GM19463 (cell line): ENCODE data around the gene DNHD1.

Experiments
- ATAC-seq: cut with Tn5 transposase; IDR thresholded peaks from one replicate; pipeline ENCODE4 v1.9.1; 2021; ENCODE audit warnings: mild to moderate bottlenecking, moderate library complexity; ENCODE audit not compliant: unreplicated experiment

The DNHD1 gene

GRCh38 chr11:6530848-6531247, 33.8 kb downstream of the DNHD1 start:
- ATAC-seq: no peak

DNA sequence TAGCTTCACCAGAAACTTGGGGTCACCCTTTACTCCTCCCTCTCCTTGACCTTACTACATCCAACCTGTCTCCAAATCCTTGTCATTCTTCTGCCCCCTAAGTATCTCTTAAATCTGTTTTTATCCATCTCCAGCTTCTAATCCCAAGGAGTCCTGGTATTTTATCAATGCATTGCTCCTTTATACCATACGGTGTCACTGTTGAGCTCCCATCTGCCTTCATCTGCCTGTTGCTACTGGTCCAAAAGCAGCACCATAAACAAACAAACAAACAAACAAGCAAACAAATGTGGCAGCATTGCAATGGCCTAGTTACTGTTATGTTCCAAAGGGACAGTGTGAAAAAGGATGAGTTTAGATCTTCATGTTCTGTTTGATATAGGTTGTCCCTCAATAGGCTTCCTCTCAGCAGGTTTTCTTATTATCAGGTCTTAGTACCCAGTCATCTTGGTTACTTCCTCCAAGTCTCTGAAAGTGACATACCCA, 34.2 kb downstream of the DNHD1 start:
- ATAC-seq: no peak

DNA sequence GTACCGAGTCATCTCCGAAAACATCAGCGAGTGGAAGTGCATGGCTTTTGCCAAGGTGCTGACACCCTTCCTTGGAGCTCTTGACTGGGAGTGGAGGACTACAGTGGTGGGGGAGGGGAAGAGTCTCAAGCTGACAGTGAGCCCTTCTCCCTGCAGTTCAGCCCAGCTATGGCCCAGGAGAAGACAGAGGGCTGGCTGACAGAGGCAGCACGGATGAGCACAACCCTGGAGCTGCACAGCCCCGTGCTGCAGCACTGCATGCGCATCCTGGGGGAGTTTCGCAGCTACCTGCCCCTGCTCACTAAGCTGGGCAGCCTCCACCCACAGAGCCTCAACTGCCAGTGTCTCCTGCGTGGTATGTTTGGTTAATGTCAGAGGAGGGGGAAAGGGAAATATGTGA, 41.4 kb downstream of the DNHD1 start:
- no peak for ATAC-seq

GRCh38 chr11:6538945-6539344, 41.9 kb downstream of the DNHD1 start:
- no peak for ATAC-seq

DNA sequence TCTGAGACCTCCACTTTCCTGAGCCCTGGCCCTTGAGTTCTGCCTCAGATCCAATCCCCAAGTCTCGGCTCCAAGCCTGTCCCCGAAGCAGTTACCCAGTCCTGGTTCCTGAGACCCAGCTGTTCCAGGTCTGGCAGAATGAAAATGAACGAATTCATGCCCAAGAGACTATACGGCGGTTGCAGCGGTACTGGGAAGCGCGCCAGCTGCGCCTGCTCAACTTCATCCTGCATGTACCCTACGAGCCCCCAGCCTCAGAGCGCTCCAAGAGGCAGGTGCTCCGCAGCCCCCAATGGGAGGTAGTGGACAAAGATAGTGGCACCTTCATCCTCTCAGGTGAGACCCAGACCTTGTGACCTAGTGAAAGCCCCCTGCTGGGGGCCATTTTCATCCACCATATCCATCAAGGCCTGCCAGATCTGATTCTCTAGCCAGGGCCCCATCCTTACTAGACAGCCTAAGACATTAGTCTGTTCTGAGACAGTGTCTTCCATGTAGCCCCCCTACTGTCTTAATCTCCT, 42.7 kb downstream of the DNHD1 start:
- ATAC-seq: no peak

GRCh38 chr11:6541356-6541755, 44.3 kb downstream of the DNHD1 start:
- no peak for ATAC-seq

DNA sequence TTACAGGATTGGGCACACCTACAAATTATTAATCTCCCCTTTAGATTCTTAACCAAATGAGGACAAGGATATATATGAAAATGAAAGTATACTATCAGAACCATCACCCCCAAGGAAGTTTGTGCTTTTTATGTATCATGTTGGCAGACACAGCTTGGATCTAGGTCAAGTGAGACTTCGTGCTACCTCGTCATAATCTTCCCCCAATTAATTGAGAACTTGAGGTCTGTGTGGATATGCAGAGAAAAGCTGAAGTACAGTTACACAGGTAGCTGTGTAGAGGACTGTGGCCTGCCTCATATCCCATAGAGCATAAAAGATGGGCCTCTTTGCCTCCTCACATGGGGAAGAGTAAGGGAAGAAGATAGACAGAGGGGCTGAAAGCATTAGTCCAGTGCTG, 45.6 kb downstream of the DNHD1 start:
- no peak for ATAC-seq

DNA sequence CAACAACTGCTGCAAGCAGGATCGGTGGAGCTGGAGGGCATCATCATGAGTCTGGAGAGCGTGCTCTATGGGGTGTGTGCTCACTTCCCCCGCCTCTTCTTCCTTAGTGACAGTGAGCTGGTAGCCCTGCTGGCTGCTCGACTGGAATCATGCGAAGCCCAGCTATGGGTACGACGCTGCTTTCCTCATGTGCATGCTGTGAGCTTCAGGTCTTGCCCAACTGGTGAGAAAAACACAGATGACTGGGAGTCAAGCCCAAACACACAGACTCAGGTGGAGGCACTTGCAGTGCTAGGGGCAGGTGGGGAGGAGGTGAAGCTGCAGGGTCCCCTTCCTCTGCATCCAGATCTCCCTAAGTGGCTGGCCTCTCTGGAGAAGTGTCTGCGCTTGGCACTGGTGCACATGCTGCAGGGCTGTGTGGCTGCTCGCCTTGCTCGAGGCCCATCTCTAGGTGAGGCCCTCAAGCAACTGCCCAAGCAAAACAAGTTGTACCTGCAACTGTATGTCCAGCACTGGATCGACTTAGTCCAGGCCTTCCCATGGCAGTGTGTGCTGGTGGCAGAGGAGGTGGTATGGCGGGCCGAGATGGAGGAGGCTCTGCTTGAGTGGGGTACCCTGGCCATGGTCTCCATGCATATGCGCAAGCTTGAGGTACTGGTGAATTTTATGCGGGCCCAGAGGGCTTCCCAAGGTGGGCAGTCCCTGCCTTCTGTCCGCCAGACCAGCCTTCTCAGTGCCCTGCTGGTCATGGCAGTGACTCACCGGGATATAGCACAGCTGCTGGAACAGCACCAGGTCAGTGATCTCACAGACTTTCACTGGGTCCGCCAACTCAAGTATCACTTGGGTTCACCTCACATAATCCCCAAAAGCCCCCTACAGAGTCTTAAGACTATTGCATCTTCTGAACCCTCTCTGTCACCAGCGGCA, 48.1 kb downstream of the DNHD1 start:
- ATAC-seq: no peak

DNA sequence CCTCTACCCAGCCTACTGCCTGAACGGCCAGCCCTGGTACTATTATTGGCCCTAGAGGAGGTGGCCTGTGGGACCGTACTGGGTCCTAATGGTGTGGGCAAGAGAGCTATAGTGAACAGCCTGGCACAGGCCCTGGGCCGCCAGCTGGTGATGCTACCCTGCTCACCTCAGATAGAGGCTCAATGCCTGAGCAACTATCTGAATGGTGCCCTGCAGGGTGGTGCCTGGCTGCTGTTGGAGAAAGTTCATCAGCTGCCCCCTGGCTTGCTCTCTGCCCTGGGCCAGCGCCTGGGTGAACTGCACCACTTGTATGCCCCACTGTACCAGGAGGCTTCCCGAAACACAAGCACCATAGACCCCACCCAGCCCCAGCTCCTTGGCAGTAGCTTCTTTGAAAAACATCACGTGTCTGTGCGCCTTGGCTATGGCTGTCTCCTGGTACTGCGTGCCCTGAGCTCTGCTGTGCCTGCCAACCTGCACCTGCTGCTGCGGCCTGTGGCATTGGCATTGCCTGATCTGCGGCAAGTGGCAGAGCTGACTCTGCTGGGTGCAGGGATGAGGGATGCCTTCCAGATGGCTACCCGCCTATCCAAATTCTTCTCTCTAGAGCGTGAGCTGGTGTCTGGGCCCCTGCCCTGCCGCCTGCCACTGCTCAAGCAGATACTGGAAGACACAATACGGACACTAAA, 49.0 kb downstream of the DNHD1 start:
- no peak for ATAC-seq

- ATAC-seq: no peak
These were observed 49.7 kb downstream of the DNHD1 start for GRCh38 chr11:6546735-6547134.

- no peak for ATAC-seq
These were observed 50.1 kb downstream of the DNHD1 start for GRCh38 chr11:6547177-6547576.

DNA sequence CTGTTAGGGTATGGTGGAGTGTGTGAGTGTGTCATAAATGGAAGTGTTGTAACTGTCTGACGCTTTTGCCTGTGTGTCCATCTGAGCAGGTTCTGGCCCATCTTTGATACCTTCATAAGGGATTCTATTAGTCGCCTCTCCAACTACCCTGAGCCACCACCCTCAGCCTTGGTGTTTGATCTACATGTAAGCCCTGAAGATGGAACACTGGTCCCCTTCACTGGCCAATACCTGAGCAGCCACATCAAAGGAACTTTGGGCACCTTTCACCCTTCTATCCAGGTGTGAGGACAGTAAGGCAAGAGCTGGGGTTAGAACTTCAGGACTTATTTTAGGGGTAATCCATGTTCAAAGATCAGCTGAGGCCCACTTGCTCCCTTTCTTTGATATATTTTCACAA, 51.0 kb downstream of the DNHD1 start:
- no peak for ATAC-seq

- ATAC-seq: no peak
These were observed 51.6 kb downstream of the DNHD1 start for GRCh38 chr11:6548641-6549040.

- ATAC-seq: no peak
These were observed 56.6 kb downstream of the DNHD1 start for GRCh38 chr11:6553634-6554033.

DNA sequence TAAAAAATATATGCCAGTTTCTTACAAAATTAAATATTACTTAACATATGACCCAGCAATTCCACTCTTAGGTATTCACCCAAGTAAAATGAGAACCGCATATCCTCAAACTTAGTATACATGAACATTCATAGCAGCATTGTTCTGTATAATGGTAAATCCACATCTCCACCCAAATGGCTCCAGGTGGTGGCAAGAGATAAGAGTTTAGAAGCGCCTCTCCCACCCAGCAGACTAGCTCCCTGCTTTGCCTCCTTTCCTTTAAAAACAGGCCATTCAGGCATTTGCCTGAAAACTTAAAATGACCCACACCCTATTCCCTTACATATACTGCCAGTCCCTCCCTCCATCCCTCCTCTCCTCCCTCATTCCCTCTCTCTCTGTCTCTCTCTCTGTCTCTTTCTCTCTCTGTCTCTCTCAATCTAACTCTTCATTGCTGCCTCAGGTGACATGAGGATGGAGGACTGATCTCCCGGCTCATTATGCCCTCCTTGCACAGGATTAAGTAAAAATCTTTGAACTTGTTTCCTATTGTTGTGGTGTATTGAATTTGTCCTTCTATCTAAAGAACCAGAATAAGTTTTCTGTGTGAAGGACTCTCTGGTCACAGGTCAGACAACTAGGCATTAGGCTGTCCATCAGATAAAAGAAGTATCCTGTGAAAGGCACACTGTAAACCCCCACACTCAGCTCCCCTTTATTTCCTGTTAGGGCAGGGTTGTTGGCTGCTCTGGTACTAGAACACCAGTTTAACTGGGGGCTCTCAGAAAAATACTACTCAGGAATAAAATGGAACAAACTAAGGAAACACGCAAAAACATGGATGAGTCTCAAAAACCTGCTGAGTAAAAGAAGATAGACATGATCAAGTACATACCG, 58.0 kb downstream of the DNHD1 start:
- no peak for ATAC-seq

GRCh38 chr11:6556139-6556949, 59.3 kb downstream of the DNHD1 start:
- no peak for ATAC-seq

DNA sequence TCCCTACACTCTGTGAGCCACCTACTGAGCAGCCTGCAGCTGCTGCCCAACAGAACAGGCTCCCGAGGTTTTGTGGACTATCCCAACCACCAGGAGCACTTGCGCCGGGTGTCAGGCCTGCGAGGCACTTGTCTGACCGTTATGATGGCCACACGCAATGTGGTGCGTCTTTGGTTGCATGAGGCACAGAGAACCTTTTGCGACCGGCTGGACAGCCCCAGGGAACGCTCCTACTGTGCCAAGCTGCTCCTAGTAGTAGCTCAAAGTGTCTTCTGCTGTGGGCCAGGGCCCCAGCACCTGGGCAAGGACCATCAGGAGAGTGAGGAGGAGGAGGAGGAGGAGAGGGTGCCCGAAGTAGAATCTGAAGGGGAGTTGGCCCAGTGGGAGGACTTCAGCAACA, 60.0 kb downstream of the DNHD1 start:
- no peak for ATAC-seq

- ATAC-seq: no peak
These were observed 60.9 kb downstream of the DNHD1 start for GRCh38 chr11:6557761-6558674.

DNA sequence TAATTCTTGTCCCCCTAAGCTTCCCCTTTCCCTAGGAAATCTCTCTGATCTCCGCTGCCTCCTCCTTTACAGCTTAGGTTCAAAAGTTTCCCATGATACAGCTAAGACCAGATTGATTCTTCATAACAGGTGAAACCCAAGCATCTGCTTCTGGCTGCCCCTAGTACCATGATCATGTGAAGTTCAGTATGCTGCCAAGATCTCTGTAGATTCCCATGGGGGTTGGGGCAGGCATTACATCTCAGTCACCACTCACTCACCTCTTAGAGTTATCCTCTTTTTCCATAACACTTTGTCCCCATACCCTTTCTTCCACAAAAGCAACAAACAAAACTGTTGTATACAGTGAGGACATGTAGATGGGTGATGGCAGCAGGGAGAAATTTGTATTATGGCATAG, 62.3 kb downstream of the DNHD1 start:
- no peak for ATAC-seq
